SKM-1 treated with dmso at 0.1 percent for 144 hours (cell line): ENCODE measurements around the gene CCDC110.

Source experiments
- DNase-seq: peaks from one replicate; lab custom pipeline; 2025; ENCODE audit not compliant: unreplicated experiment; lab: John Stamatoyannopoulos, UW

The CCDC110 gene

DNA sequence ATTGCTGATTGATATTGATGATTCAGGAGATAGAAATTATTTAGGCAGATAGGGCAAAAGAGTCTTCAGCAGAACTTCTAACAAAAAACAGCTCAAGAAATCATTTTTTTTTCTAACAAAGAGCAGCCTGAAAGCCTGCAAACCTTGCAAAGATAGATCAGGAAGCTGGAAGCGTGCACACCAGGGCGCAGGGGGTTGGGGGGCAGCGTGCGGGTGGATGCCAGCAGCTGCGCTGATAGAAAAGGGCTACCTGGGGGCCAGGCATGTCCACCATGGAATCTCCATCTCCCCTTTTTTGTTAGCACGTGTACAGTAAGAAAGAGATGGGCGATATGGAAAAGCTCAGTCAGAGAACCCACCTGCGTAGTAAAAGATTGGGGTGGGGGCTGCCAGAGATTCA lies 1.7 kb upstream of the CCDC110 start:
- no peak for DNase-seq

- DNase-seq, result no peak
Measured at GRCh38 chr4:185472103-185472542, 590 bp upstream of the CCDC110 start.

- DNase-seq, result no peak
Measured at GRCh38 chr4:185470501-185471195, 885 bp downstream of the CCDC110 start.

DNA sequence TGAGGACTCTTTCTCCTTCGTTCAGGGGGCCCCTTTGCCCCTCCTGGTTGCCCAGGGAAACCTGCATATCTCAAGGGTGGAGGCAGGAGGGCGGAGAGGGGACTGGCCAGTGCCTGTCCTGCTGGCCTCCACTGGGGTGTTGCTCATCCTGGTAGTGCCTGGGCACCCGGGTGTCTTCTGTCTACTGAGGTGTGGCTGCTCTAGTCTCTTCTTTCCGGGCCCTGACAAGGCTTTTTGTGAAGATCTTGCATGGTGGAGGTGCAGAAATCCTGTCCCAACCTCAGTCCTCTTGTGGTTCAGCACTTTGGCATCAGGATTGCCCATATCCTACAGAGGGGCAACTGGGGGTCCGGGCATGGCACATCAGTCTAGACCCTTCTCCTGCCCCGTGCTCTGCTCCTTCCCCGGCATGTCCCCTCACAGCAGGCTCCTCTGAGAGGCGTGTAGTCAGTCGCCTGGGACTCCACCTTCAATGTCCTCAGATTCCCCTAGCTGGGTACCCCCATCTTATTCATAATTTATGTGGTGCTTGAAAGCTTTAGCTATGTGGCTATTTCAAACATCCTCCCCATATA lies 1.9 kb downstream of the CCDC110 start:
- no peak for DNase-seq

- no peak for DNase-seq
Measured at GRCh38 chr4:185468999-185469398, 2.5 kb downstream of the CCDC110 start.

GRCh38 chr4:185467991-185468390 lies 3.5 kb downstream of the CCDC110 start:
- DNase-seq, result no peak

- DNase-seq, result no peak
Measured at GRCh38 chr4:185467101-185467500, 4.4 kb downstream of the CCDC110 start.

DNA sequence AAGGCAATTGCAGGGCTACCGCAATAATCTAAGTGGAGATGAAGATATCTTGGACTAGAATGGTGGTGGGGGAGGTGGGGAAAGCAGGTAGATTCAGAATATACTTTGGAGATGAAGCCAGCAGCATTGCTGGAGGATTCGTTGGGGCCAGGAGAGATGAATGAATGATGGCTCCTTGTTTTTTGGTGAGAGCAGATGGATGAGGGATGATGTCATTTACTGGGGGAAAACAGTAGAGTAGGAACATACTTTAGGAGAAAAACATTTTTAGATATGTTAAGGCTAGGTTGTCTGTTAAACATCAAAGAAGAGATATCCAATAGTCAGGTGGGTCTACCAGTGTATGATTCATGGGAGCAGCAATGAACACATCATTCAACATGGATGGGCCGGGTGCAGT lies 5.8 kb downstream of the CCDC110 start:
- DNase-seq, result no peak

DNA sequence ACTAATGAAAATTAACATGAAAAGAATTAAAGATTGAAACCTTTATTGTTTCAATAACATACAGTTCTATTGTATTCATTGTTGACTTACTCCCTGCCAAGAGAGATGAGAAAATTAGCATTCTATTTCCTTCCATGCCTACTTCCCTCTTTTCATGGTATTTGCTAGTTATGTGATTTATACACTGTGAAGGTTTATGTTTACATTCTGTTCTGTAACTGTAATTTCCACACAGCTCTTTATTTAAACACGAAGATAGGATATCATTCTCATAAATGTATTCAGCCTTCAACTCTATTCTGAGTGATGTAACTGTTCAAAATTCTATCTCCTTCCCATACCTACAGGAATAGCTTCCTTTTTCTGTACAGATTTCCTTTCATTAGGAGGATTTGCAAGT lies 6.6 kb downstream of the CCDC110 start:
- no peak for DNase-seq

- DNase-seq, result no peak
Measured at GRCh38 chr4:185464183-185464582, 7.3 kb downstream of the CCDC110 start.

DNA sequence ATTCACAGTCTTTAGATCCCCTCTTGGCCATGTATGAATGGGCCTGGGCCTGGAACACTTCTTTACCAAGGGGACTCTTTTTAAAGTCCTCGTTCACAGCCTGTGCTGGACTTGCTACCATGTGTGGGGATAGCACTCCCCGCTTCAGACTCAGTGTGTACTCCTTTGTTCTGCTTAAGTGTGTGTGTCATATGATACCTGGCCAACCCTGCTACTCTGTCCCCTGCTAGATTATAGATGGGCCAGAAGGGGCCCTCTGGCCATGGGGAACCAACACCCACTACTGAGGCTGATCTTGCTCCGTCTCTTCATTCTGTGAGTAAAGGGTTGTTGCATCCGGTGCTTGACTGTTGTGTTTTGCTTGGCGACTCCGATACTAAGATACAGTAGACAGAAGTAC lies 8.0 kb downstream of the CCDC110 start:
- no peak for DNase-seq

GRCh38 chr4:185461565-185461964 lies 10.0 kb downstream of the CCDC110 start:
- DNase-seq, result no peak

GRCh38 chr4:185457136-185457535 lies 14.4 kb downstream of the CCDC110 start:
- DNase-seq, result no peak

DNA sequence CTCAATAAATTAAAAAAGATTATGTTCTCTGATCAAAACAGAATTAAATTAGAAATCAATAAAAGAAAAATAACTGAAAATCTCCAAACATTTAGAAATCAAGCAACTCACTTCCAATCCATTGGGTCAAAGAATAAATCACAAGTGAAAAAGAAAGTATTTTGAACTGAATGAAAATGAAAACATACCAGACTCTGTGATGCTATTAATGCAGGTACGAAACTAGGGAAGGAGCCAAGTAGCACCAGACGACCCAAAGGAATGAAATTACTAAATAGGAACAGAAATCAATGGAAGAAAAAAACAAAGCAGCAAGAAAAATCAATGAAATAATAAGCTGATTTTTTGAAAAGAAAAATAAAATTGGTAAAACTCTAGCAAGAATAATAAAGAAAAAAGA lies 15.4 kb downstream of the CCDC110 start:
- no peak for DNase-seq

GRCh38 chr4:185445209-185445608 lies 26.3 kb downstream of the CCDC110 start:
- DNase-seq, result no peak

DNA sequence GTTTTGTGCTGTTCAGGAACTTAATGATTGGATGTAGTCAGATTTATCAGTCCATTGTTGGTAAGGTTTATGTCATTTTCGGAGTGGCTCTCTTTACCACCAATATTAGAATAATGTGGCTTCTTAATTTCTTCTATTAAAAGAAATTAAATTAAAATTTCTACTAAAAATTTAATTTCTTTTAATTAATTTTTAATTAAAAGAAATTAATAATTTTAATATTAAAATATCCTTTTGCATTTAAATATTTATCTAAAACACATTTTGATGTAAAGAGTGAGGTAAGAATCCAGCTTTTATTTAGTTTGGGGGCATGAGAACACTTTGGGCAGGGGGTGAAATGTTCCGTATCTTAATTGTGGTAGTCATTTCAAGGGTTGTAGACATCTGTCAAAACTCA lies 30.1 kb downstream of the CCDC110 start:
- DNase-seq, result no peak

DNA sequence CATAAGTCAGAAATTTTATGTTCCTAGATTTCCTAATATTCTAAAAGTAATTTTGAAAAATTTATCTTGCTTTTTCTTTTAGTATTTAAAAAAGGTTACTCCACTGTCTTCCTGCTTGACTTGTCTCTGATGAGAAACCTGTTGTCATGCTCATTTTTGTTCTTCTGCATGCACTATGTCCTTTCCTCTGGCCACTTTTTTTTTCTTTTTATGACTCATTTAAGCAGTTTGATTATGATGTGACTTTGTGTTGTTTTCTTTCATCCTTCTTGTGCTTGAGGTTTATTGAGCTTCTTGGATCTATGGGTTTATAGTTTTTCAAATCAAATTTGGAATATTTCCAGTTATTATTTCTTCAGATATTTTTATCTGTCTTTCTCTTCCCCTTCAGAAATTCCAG lies 33.7 kb downstream of the CCDC110 start:
- DNase-seq, result no peak

GRCh38 chr4:185435466-185435865 lies 36.1 kb downstream of the CCDC110 start:
- no peak for DNase-seq

- no peak for DNase-seq
Measured at GRCh38 chr4:185429660-185430059, 41.9 kb downstream of the CCDC110 start.

- no peak for DNase-seq
Measured at GRCh38 chr4:185426960-185427688, 44.4 kb downstream of the CCDC110 start.

GRCh38 chr4:185425647-185426352 lies 45.7 kb downstream of the CCDC110 start, which contains the start of gene UFSP2:
Gene UFSP2, minus strand, starts transcription at chr4:185425964. Its CDS starts 96 bp downstream, at chr4:185425868.
- peak; percentile 85 for DNase-seq
